Activated T-cell treated with anti-CD3 and anti-CD28 coated beads for 1 hour (primary cell): ENCODE results near the gene RPUSD2.
A peak's percentile ranks its signal among the peaks of the same experiment; 100 is the strongest.

Experiments
- DNase-seq: peaks from one replicate; pipeline ENCODE4 v3.0.0-alpha.2; 2020; ENCODE audit warnings: low read depth

The RPUSD2 gene

GRCh38 chr15:40569129-40569953 lies at the start of gene RPUSD2:
RPUSD2 (plus strand) TSS chr15:40569299; CDS start chr15:40569338, 39 bp downstream.
- peak; percentile 87 for DNase-seq

GRCh38 chr15:40523611-40524010 lies 45.5 kb upstream of the RPUSD2 start:
- DNase-seq, result no peak

GRCh38 chr15:40525855-40526254 lies 43.2 kb upstream of the RPUSD2 start:
- no peak for DNase-seq

GRCh38 chr15:40528801-40529200 lies 40.3 kb upstream of the RPUSD2 start:
- no peak for DNase-seq

GRCh38 chr15:40533763-40534364 lies 35.2 kb upstream of the RPUSD2 start:
- DNase-seq, result no peak

- no peak for DNase-seq
Observed at GRCh38 chr15:40534371-40534770, 34.7 kb upstream of the RPUSD2 start.

GRCh38 chr15:40536501-40536900 lies 32.6 kb upstream of the RPUSD2 start:
- no peak for DNase-seq

GRCh38 chr15:40538976-40539375 lies 30.1 kb upstream of the RPUSD2 start:
- no peak for DNase-seq

- DNase-seq, result no peak
Observed at GRCh38 chr15:40543082-40543481, 26.0 kb upstream of the RPUSD2 start.

- no peak for DNase-seq
Observed at GRCh38 chr15:40543631-40544294, 25.3 kb upstream of the RPUSD2 start.

GRCh38 chr15:40545457-40545856 lies 23.6 kb upstream of the RPUSD2 start:
- DNase-seq, result no peak

- DNase-seq, result no peak
Observed at GRCh38 chr15:40548610-40549009, 20.5 kb upstream of the RPUSD2 start.

GRCh38 chr15:40549894-40550293 lies 19.2 kb upstream of the RPUSD2 start:
- no peak for DNase-seq

- DNase-seq, result no peak
Observed at GRCh38 chr15:40550341-40551037, 18.6 kb upstream of the RPUSD2 start.

GRCh38 chr15:40554161-40554525 lies 15.0 kb upstream of the RPUSD2 start:
- no peak for DNase-seq

GRCh38 chr15:40555876-40556275 lies 13.2 kb upstream of the RPUSD2 start:
- DNase-seq, result no peak

- no peak for DNase-seq
Observed at GRCh38 chr15:40558952-40559742, 10.0 kb upstream of the RPUSD2 start.

GRCh38 chr15:40562691-40563090 lies 6.4 kb upstream of the RPUSD2 start:
- no peak for DNase-seq

GRCh38 chr15:40563426-40563825 lies 5.7 kb upstream of the RPUSD2 start:
- no peak for DNase-seq

- peak; percentile 92 for DNase-seq
Observed at GRCh38 chr15:40564591-40565332, 4.3 kb upstream of the RPUSD2 start, which contains the start of gene CCDC32. CCDC32 (minus strand) TSS chr15:40565042; CDS start chr15:40563015, 2,027 bp downstream.
